Spleen (tissue), 13 donors: Measurements from ENCODE around the gene PLCB4. TPM values are rescaled to one million over a fixed set of nuclear protein-coding genes. Genes with fewer than 3 reads are reported as not detected.

Experiments
- DNase-seq: peaks from one replicate; pipeline ENCODE4 v3.0.0-alpha.2; 2020
- H3K27ac ChIP-seq, 8 donors: fragments of 200-600 bp; sonication (generic) in 7 of 8; 1 replicate in 4 of 8; 2 replicates in 4 of 8; pipeline versions ENCODE4 v1.5.0 to v1.8.0; 2016 to 2021; ENCODE audit warnings: inconsistent platforms in 4 of 8, mild to moderate bottlenecking in 4 of 8, moderate library complexity in 1 of 8
- H3K27me3 ChIP-seq, 7 donors: fragments of 200-600 bp; sonication (generic) in 6 of 7; replicated peaks in 1 of 7; 1 replicate in 4 of 7; 2 replicates in 3 of 7; pipeline versions ENCODE4 v1.5.0 to v1.8.0; 2016 to 2021; ENCODE audit warnings: inconsistent platforms in 3 of 7, mild to moderate bottlenecking in 1 of 7
- H3K36me3 ChIP-seq, 6 donors: fragments of 200-600 bp; sonication (generic) in 5 of 6; 1 replicate in 4 of 6; 2 replicates in 2 of 6; pipeline versions ENCODE4 v1.5.0 to v1.8.0; 2016 to 2021; ENCODE audit warnings: inconsistent platforms in 2 of 6
- H3K4me1 ChIP-seq, 6 donors: fragments of 200-600 bp; sonication (generic) in 5 of 6; 1 replicate in 3 of 6; 2 replicates in 3 of 6; pipeline versions ENCODE4 v1.5.0 to v1.8.0; 2016 to 2021; ENCODE audit warnings: inconsistent platforms in 3 of 6
- H3K4me3 ChIP-seq, 8 donors: fragments of 200-600 bp; sonication (generic) in 7 of 8; 1 replicate in 4 of 8; 2 replicates in 4 of 8; pipeline versions ENCODE4 v1.5.0 to v1.8.0; 2016 to 2021; ENCODE audit warnings: inconsistent platforms in 4 of 8, mild to moderate bottlenecking in 4 of 8, moderate library complexity in 2 of 8
- H3K9me3 ChIP-seq, 8 donors: fragments of 200-600 bp; sonication (generic) in 7 of 8; 1 replicate in 4 of 8; 2 replicates in 4 of 8; pipeline versions ENCODE4 v1.5.0 to v1.8.0; 2016 to 2021; ENCODE audit warnings: inconsistent platforms in 4 of 8
- POLR2A ChIP-seq, 3 donors: fragments of 450-650 bp; IDR thresholded peaks; one replicate each; pipeline ENCODE4 v1.5.1; 2017; ENCODE audit warnings: antibody characterized with exemption in 3 of 3, mild to moderate bottlenecking in 1 of 3
- POLR2AphosphoS5 ChIP-seq, 3 donors: sonication (generic); formaldehyde crosslinking; IDR thresholded peaks; one replicate each; pipeline ENCODE4 v1.5.1; 2017; ENCODE audit warnings: antibody characterized with exemption in 3 of 3
- WGBS, 5 donors: extraction: QIAGEN DNeasy Blood & Tissue Kit in 3 of 5; methylation state at CpG; one replicate each; pipeline versions ENCODE4 v1.1.5 to v1.1.7; 2013 to 2018; 5-methylcytosine and 5-hydroxymethylcytosine counted together
- intact Hi-C: fragments of 100-400 bp; cut with DNase I; formaldehyde crosslinking; loops from one replicate; pipeline ENCODE4 v1.15.0; 2023; ENCODE audit warnings: low total_unique reads
- long read RNA-seq, 2 donors: transcript quantifications; one replicate each; lab custom pipeline, GENCODE V29; 2026
- polyA plus RNA-seq, 3 donors: library from polyadenylated mRNA; stranded (reverse); fragments of 200-250 nt; gene quantifications; one replicate each; pipeline ENCODE4 v1.2.1, GENCODE V29; 2013
- total RNA-seq, 7 donors: library from RNA; depleted of rRNA in 3 of 7; stranded (reverse); fragments of >200 nt in 3 of 7; fragmentation: NEBNext Ultra II Directional in 4 of 7; extraction: Animal tissue kit (Norgen Biotek cat#: 25700) in 4 of 7; gene quantifications; one replicate each; pipeline versions ENCODE4 v1.1.0 to v1.2.1, GENCODE V29; 2016 to 2021
- TF ChIP-seq, protein P1 (sequence below), 11 experiments: fragments of 200-600 bp in 7 of 11; fragments of 450-650 bp in 4 of 11; sonication (generic) in 4 of 11; IDR thresholded peaks in 8 of 11; conservative IDR thresholded peaks in 3 of 11; 1 replicate in 7 of 11; 2 replicates in 4 of 11; pipeline versions ENCODE4 v1.4.0 to v1.8.0; 2016 to 2021; ENCODE audit warnings: antibody characterized with exemption in 11 of 11, inconsistent platforms in 4 of 11, mild to moderate bottlenecking in 1 of 11
- donor health status: healthy with polysubstance abuse.
- donor health status: DM: no; HTN: no; CAD: no; lungs with moderate emphysema.
- donor health status: DM: no; HTN: no; CAD: no.
- donor health status: Bipolar disorder and iron deficiency.
- donor health status: healthy.
- donor health status: DM: no; HTN: no; CAD: no.
- donor health status: DM: yes; HTN: yes; CAD: no.

Gene PLCB4
- total RNA-seq (1 to 10 TPM in 6 of 7 donors, under 1 TPM in 1; 0.43 to 4.9 (median 2.6) TPM), polyA plus RNA-seq (1 to 10 TPM in 1 of 3 donors, under 1 TPM in 2; 0.76 to 1.7 (median 0.83) TPM)
- long read RNA-seq, donor 1 = 0 reads
- long read RNA-seq, donor 2 = 0 reads

DNA sequence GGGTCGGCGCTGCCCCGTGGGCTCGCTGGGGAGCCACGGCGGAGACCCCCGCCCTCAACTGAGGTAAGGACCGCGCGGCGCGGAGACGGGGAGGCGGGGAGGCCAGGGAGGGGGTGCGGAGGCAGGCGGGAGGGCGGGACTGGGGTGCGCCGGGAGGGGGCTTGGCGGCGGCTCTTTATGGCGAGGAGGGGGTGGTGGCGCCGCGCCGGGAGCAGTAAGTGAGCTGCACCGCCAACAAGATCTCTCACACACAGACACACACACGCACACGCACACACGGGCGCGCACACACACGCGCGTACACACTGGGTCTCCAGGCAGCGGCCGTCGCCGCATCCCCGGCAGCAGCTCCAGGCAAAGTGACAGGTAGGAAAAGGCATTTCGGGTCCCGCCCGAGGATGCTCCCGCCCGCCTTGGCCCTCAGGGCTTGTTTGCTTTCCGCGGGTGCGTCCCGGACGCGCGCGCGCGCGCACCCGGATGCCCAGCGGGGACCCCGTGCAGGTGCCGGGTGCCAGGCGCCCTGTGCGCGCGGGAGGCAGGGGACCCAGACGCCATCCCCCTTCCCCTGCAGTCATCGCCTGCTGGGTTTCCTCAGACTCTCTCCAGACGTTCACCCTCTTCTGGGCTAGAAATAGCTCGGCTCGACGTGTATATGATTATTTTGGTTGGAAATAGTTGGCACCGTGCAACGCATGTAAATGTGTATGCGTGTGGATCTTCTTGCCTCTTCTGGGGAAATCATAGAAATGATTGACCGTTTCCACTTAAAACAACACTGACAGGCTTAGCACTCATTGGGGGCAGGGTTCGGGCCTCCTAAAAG, at the start of gene PLCB4:
Gene PLCB4 (plus strand): TSS at position 247 of the 823 bp plus-strand sequence. CDS start 238,728 bp downstream, outside the sequence.
- 1 to 7% (median 2%) methylated on average over 14 to 75 of the region's 75 CpGs for WGBS, 5 donors

DNA sequence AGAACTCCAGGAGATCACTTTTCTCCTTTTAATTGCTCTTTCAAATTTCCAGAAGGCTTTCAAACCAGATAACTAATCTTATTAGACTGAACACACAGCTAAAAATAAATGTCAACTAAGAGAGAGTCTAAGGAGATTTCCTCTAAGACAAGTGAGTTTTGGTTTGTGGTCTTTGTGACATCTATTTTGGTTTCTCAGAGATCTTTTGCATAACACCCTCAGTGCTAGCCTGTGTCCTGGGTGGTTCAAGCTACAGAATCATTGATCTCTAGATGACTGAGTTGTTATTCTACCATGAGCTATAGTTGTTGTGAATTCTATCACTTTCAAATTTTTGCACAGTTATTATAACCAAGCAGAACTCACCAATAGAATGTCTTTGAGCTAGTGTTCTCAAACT, 49.1 kb upstream of the PLCB4 start:
- H3K4me1 ChIP-seq = no peaks in the 10 kb centered on the region
- DNase-seq = no peak
- no peaks in the 10 kb centered on the region for H3K27me3 ChIP-seq
- no peak overlapping the region for H3K4me3 ChIP-seq
- TF ChIP-seq, protein P1, sequence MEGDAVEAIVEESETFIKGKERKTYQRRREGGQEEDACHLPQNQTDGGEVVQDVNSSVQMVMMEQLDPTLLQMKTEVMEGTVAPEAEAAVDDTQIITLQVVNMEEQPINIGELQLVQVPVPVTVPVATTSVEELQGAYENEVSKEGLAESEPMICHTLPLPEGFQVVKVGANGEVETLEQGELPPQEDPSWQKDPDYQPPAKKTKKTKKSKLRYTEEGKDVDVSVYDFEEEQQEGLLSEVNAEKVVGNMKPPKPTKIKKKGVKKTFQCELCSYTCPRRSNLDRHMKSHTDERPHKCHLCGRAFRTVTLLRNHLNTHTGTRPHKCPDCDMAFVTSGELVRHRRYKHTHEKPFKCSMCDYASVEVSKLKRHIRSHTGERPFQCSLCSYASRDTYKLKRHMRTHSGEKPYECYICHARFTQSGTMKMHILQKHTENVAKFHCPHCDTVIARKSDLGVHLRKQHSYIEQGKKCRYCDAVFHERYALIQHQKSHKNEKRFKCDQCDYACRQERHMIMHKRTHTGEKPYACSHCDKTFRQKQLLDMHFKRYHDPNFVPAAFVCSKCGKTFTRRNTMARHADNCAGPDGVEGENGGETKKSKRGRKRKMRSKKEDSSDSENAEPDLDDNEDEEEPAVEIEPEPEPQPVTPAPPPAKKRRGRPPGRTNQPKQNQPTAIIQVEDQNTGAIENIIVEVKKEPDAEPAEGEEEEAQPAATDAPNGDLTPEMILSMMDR (IDR thresholded peaks at IDR 0.05 in 8 of 11, conservative IDR thresholded peaks at IDR 0.05 in 3 of 11) = no peak
- no peak for TF ChIP-seq POLR2AphosphoS5 (IDR thresholded peaks at IDR 0.05)
- TF ChIP-seq POLR2A (IDR thresholded peaks at IDR 0.05) = no peak
- H3K27ac ChIP-seq = no peak overlapping the region
- intact Hi-C loops = no loop called here
- no peaks in the 10 kb centered on the region for H3K36me3 ChIP-seq
- no peaks in the 10 kb centered on the region for H3K9me3 ChIP-seq

More for the DNA sequence above, at the start of gene PLCB4:
- intact Hi-C loops = no loop called here
- Histone ChIP-seq H3K27ac (peak within 1 kb of the TSS in 6 of 8 donors; percentile 6 to 60 (median 21)), H3K4me3 (peak within 1 kb of the TSS; percentile 1 to 67 (median 44)), H3K4me1 (peaks cover 0 to 23% (median 8%) of the 10 kb centered on the region in 6 donors), H3K9me3 (no peaks in the 10 kb centered on the region), H3K36me3 (no peaks in the 10 kb centered on the region), H3K27me3 (peaks cover 0 to 40% (median 20%) of the 10 kb centered on the region in 7 donors)
- no peak for DNase-seq
- TF ChIP-seq POLR2AphosphoS5 (IDR thresholded peaks at IDR 0.05) (no peak), POLR2A (IDR thresholded peaks at IDR 0.05) (no peak)
- TF ChIP-seq, protein P1 (IDR thresholded peaks at IDR 0.05 in 8 of 11, conservative IDR thresholded peaks at IDR 0.05 in 3 of 11) = no peak

DNA sequence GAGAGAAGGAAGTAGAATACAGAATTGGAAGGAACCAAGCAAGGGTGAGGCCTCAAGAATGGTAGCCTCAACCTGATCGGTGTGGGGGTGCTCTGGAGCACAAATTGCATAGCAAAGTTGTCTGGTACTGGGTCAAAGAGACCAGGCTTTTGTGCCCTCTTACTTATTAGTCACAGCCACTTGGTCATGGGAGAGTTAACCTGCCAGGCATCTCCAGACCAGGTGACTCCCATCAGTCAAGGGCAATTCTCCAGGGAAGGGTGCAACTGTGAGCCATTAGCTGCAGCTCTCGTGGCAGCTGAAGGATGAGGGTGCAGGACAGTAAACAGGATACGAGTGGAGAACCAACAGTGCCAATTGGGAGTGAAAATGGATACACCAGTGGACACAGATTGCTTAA, 47.7 kb upstream of the PLCB4 start:
- 70 to 88% (median 77%) methylated on average over 3 of the region's 3 CpGs for WGBS, 5 donors
- no peaks in the 10 kb centered on the region for H3K4me1 ChIP-seq
- H3K27me3 ChIP-seq = no peaks in the 10 kb centered on the region
- TF ChIP-seq, protein P1 (IDR thresholded peaks at IDR 0.05 in 8 of 11, conservative IDR thresholded peaks at IDR 0.05 in 3 of 11) = no peak
- no peak for TF ChIP-seq POLR2A (IDR thresholded peaks at IDR 0.05)
- TF ChIP-seq POLR2AphosphoS5 (IDR thresholded peaks at IDR 0.05) = no peak
- H3K27ac ChIP-seq = no peak overlapping the region
- no peaks in the 10 kb centered on the region for H3K36me3 ChIP-seq
- H3K4me3 ChIP-seq = no peak overlapping the region
- no peak for DNase-seq
- H3K9me3 ChIP-seq = no peaks in the 10 kb centered on the region
- intact Hi-C loops = no loop called here

DNA sequence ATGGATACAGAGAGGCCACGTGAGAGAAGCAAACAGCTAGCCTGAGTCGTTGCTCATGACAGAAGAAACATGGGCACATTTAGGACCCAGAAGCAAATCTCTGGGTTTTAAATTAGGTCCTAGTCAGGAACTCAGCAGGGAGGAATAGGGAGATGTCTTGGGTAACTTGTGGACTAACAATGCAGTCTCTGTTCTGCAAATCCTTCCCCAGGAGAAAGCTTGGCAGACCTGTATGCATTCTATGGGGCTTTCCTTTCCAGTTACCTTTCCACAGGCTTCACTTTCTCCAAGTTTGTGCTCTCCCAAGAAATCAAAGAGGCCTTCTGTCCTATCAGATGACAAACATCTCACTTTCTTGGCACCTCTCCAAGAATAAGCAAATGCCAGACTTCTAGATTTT, 47.2 kb upstream of the PLCB4 start:
- H3K27me3 ChIP-seq = no peaks in the 10 kb centered on the region
- TF ChIP-seq, protein P1 (IDR thresholded peaks at IDR 0.05 in 8 of 11, conservative IDR thresholded peaks at IDR 0.05 in 3 of 11) = no peak
- no peak for TF ChIP-seq POLR2AphosphoS5 (IDR thresholded peaks at IDR 0.05)
- TF ChIP-seq POLR2A (IDR thresholded peaks at IDR 0.05) = no peak
- no peaks in the 10 kb centered on the region for H3K36me3 ChIP-seq
- intact Hi-C loops = no loop called here
- H3K4me1 ChIP-seq = no peaks in the 10 kb centered on the region
- H3K27ac ChIP-seq = no peak overlapping the region
- whole genome bisulfite sequencing, 5 donors = 69 to 80% (median 72%) methylated on average over 2 of the region's 2 CpGs
- no peak overlapping the region for H3K4me3 ChIP-seq
- no peaks in the 10 kb centered on the region for H3K9me3 ChIP-seq
- no peak for DNase-seq
